ENCODE measurements around the gene AMBP. TPM values are rescaled to one million over a fixed set of nuclear protein-coding genes. Genes with fewer than 3 reads are reported as not detected.

The AMBP gene
- total RNA-seq, 4 donors from 2014 or later, result not detected

DNA sequence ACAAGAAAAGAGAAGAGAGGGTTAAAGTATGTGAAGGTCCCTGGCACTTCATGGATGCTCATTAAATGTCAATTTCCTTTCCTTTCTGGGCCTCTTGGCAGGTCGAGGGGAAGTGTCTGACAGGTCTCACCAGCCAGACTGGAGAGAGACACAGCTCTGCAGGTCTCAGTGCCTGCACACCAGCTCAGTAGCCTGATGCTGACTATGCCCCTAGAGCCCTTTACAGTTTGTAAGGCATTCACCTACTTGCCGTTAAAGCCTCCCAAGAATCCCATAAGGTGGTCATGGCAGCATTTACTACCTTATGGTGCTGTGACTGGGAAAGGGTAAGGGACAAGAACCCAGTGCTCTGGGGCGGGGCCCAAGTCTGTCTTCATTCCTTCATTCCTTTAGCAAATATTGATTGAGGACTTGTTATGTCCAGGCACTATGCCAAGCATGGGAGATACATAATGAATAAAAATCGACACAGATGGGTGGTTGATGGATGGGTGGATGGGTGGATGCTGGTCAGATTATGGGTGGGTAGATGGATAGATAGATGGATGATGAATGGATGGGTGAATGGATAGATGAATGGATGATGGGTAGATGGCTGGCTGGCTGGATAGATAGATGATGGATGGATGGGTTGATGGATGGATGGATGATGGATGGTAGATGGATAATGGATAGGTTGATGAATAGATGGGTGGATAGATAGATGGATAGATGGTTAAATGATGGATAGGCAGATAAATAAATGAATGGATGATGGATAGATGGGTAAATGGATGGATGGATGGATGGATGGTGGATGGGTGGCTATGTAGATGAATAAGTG, 42.3 kb upstream of the AMBP start:
- H3K27me3 ChIP-seq, result peaks cover 0 to 33% (median 0%) of the 10 kb centered on the region in 4 donors
- H3K9me3 ChIP-seq, result no peaks in the 10 kb centered on the region
- no peak overlapping the region for H3K4me3 ChIP-seq
- H3K27ac ChIP-seq (replicated peaks in 1 of 4), result no peak overlapping the region
- WGBS, result 63% methylated on average over 4 of the region's 4 CpGs
- H3K4me1 ChIP-seq, result peaks cover 0 to 11% (median 3%) of the 10 kb centered on the region in 4 donors
- H3K36me3 ChIP-seq, result no peaks in the 10 kb centered on the region
- intact Hi-C loops (cut with DNase I), result no loop called here
- DNase-seq (ENCODE audit: extremely low spot score), result no peak
- TF ChIP-seq POLR2AphosphoS5 (IDR thresholded peaks at IDR 0.05), result no peak
- no peak for TF ChIP-seq EP300 (IDR thresholded peaks at IDR 0.05)
- no peak for TF ChIP-seq POLR2A (IDR thresholded peaks at IDR 0.05; ENCODE audit: low read depth)
- TF ChIP-seq, protein P1, sequence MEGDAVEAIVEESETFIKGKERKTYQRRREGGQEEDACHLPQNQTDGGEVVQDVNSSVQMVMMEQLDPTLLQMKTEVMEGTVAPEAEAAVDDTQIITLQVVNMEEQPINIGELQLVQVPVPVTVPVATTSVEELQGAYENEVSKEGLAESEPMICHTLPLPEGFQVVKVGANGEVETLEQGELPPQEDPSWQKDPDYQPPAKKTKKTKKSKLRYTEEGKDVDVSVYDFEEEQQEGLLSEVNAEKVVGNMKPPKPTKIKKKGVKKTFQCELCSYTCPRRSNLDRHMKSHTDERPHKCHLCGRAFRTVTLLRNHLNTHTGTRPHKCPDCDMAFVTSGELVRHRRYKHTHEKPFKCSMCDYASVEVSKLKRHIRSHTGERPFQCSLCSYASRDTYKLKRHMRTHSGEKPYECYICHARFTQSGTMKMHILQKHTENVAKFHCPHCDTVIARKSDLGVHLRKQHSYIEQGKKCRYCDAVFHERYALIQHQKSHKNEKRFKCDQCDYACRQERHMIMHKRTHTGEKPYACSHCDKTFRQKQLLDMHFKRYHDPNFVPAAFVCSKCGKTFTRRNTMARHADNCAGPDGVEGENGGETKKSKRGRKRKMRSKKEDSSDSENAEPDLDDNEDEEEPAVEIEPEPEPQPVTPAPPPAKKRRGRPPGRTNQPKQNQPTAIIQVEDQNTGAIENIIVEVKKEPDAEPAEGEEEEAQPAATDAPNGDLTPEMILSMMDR (IDR thresholded peaks at IDR 0.05), result no peak

DNA sequence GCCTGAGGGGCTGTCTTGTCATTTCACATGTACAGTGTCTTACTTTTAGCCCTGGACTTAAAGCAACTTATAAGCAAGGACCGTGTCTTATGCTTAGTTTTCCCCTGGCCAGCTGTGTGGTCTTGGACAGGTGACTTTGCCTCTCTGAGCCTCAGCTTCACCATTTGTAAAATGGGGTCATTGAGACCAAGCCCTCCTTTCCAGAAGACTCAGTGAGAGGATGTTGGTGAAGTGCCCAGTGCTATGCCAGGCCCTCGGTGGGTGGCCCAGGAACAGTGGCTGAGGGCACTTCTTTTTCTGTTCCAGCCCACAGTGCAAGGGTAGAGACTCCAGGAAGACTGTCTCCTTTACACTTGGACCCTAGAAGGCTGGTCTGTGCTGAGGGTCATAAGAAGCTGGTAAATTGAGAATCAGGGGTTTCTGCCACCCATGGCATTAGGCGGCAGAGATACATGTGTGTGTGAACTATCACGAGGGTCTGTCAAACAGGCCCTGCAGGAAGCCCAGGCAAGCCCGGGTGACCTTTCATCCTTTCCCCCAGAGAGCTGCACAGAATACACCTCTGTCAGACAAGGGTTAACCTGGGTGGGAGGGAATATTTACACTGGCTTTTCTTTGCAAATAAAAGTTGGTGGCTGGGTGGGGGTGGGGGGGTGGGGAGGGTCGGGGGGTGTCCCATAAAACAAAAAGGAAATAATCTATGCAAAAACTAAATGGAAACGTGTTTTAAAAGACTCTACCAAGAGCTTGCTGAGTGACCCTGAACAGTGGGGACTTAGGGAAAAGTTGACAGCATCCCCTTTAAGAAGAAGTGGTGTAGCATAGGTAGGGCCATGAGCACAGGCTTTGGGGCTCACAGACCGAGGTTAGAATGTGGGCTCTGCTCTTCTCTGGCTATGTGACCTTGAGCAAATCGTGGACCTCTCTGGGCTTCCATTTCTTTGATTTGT, 41.4 kb upstream of the AMBP start:
- Histone ChIP-seq H3K4me1 (peaks cover 0 to 8% (median 3%) of the 10 kb centered on the region in 4 donors), H3K9me3 (no peaks in the 10 kb centered on the region), H3K36me3 (no peaks in the 10 kb centered on the region), H3K27me3 (peaks cover 0 to 37% (median 0%) of the 10 kb centered on the region in 4 donors), H3K4me3 (no peak overlapping the region), H3K27ac (replicated peaks in 1 of 4) (no peak overlapping the region)
- intact Hi-C loops (cut with DNase I), result no loop called here
- TF ChIP-seq POLR2A (IDR thresholded peaks at IDR 0.05; ENCODE audit: low read depth) (no peak), EP300 (IDR thresholded peaks at IDR 0.05) (no peak), POLR2AphosphoS5 (IDR thresholded peaks at IDR 0.05) (no peak)
- TF ChIP-seq, protein P1 (IDR thresholded peaks at IDR 0.05), result no peak
- 72% methylated on average over 6 of the region's 9 CpGs for WGBS
- DNase-seq (ENCODE audit: extremely low spot score), result no peak

DNA sequence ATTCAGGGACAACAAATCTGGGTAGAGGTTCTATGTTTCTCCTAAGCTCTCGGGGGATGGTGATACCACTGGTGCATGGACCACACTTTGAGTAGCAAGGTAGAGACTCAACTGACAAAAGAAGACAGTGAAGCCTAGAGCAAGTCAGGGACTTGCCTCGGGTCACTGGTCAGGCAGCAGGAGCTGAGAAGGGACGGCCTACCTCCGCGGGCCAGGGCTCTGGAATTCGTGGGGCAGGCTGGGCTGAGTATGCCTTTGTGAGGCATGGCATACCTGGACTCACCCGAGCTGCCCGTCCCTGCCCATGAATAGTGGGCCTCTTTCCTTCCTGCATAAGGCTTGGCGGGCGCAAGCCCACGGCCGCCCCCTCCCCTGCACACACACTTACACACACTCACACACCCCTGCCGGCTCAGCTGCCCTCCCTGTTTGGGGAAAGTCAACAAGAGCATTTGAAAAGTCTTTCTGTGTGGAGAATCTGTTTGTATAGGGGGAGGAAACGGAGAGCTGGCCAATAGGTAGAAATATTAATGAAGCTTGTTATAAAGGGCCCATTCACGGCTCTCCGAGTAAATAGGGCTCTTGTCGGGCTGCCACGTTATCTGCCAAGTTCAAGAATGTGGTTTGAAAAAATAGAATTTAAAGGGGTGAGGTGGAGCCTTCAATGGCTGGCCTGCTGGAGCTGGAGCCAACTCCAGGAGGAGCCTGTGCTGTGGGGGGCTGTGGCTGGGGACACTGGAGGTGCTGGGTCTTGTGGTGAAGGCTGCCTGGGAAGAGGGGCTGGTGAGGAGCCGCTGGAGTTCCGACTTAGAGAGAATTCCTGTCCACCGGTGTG, 40.1 kb upstream of the AMBP start:
- no peaks in the 10 kb centered on the region for H3K36me3 ChIP-seq
- 71% methylated on average over 21 of the region's 21 CpGs for WGBS
- DNase-seq (ENCODE audit: extremely low spot score), result no peak
- H3K27me3 ChIP-seq, result peaks cover 0 to 48% (median 0%) of the 10 kb centered on the region in 4 donors
- intact Hi-C loops (cut with DNase I), result no loop called here
- TF ChIP-seq POLR2A (IDR thresholded peaks at IDR 0.05; ENCODE audit: low read depth) (no peak), EP300 (IDR thresholded peaks at IDR 0.05) (no peak), POLR2AphosphoS5 (IDR thresholded peaks at IDR 0.05) (no peak)
- TF ChIP-seq, protein P1 (IDR thresholded peaks at IDR 0.05), result no peak
- no peak overlapping the region for H3K27ac ChIP-seq (replicated peaks in 1 of 4)
- peaks cover 4 to 10% (median 8%) of the 10 kb centered on the region in 4 donors for H3K4me1 ChIP-seq
- H3K4me3 ChIP-seq, result no peak overlapping the region
- no peaks in the 10 kb centered on the region for H3K9me3 ChIP-seq

DNA sequence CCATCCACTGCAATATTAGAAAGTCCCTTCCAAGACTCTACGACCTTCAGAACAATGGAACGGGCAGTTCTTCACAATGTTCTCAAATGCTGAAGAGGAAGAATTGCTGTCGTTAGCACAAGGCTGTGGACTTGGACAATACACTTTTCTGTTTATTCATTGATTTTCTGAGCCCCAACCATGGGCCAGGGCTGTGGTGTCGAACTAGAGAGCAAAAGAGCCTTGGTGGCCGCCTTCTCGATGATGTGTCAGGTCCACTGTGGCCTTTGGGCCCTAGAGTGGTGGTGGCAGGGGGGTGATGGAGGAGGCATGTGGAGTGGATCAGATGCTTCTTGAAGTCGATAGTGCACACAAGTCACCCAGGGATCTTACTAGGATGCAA, 39.5 kb upstream of the AMBP start:
- intact Hi-C loops (cut with DNase I), result no loop called here
- Histone ChIP-seq H3K9me3 (no peaks in the 10 kb centered on the region), H3K27ac (replicated peaks in 1 of 4) (no peak overlapping the region), H3K4me3 (no peak overlapping the region), H3K36me3 (no peaks in the 10 kb centered on the region), H3K27me3 (peaks cover 0 to 52% (median 0%) of the 10 kb centered on the region in 4 donors), H3K4me1 (peaks cover 6 to 15% (median 13%) of the 10 kb centered on the region in 4 donors)
- WGBS, result 92% methylated on average over 7 of the region's 7 CpGs
- no peak for TF ChIP-seq POLR2AphosphoS5 (IDR thresholded peaks at IDR 0.05)
- TF ChIP-seq POLR2A (IDR thresholded peaks at IDR 0.05; ENCODE audit: low read depth), result no peak
- TF ChIP-seq, protein P1 (IDR thresholded peaks at IDR 0.05), result no peak
- TF ChIP-seq EP300 (IDR thresholded peaks at IDR 0.05), result no peak
- no peak for DNase-seq (ENCODE audit: extremely low spot score)

Data from esophagus muscularis mucosa (tissue), 4 donors.